K562 (cell line): ENCODE data around the gene MTO1. TPM values are rescaled to one million over a fixed set of nuclear protein-coding genes. Genes with fewer than 3 reads are reported as not detected.

Source experiments
- ASH1L ChIP-seq: fragments of 450-650 bp; IDR thresholded peaks from 2 replicates; pipeline ENCODE4 v1.6.1; 2018; ENCODE audit warnings: borderline replicate concordance, mild to moderate bottlenecking, low read depth; ENCODE audit not compliant: partially characterized antibody
- CLOCK ChIP-seq: fragments of 250-450 bp; sonication (Bioruptor Pico); IDR thresholded peaks from 2 replicates; pipeline ENCODE4 v1.4.0; 2020; ENCODE audit warnings: mild to moderate bottlenecking, moderate library complexity, borderline replicate concordance
- E2F5 ChIP-seq: sonication (generic); formaldehyde crosslinking; IDR thresholded peaks from 2 replicates; pipeline ENCODE4 v1.8.0; 2022; ENCODE audit warnings: mild to moderate bottlenecking, missing genetic modification reagents
- ELF4 ChIP-seq: fragments of 450-650 bp; formaldehyde crosslinking; IDR thresholded peaks from 2 replicates; pipeline ENCODE4 v1.4.0; 2022; ENCODE audit warnings: missing genetic modification characterization
- ELK1 ChIP-seq: sonication (generic); formaldehyde crosslinking; IDR thresholded peaks from 2 replicates; pipeline ENCODE4 v1.8.1; 2022; ENCODE audit warnings: missing genetic modification reagents
- GTF2A2 ChIP-seq: IDR thresholded peaks from 2 replicates; pipeline ENCODE4 v1.6.1; 2016; ENCODE audit warnings: mild to moderate bottlenecking, missing genetic modification characterization, missing compliant biosample characterization
- RBM25 ChIP-seq: fragments of 200-400 bp; formaldehyde crosslinking; IDR thresholded peaks from 2 replicates; pipeline ENCODE4 v1.6.1; 2018; ENCODE audit warnings: low read length, low read depth, moderate library complexity; ENCODE audit not compliant: severe bottlenecking
- RERE ChIP-seq: sonication (generic); formaldehyde crosslinking; IDR thresholded peaks from 2 replicates; pipeline ENCODE4 v1.8.0; 2023; ENCODE audit warnings: missing genetic modification reagents, mild to moderate bottlenecking, borderline replicate concordance
- SIRT6 ChIP-seq: IDR thresholded peaks from one replicate; pipeline ENCODE4 v1.6.1; 2012; ENCODE audit warnings: low read depth, mild to moderate bottlenecking, control low read depth, inconsistent platforms, low read length, moderate library complexity
- SMARCB1 ChIP-seq: IDR thresholded peaks from 2 replicates; pipeline ENCODE4 v1.6.1; 2011; ENCODE audit warnings: improper control_type of control experiment, low read depth; ENCODE audit not compliant: insufficient read length
- polyA plus RNA-seq, 8 experiments: library from polyadenylated mRNA; depleted of rRNA in 4 of 8; stranded (reverse) in 5 of 8; unstranded in 3 of 8; fragments of >200 nt; fragmentation: Nextera tagmentation in 2 of 8; fragmentation: Illumina TruSeq in 1 of 8; extraction: Ambion mirVana in 2 of 8; extraction: Trizol in 1 of 8; gene quantifications; 2 replicates each; pipeline versions ENCODE4 v1.2.1 to v1.2.3, GENCODE V29; 2011 to 2014; ENCODE audit warnings: inconsistent platforms in 1 of 8, missing spikeins in 1 of 8
- total RNA-seq, 7 experiments: library from RNA; depleted of rRNA in 6 of 7; stranded (reverse); fragments of >200 nt in 6 of 7; fragmentation: Illumina TruSeq in 2 of 7; extraction: Trizol in 2 of 7; gene quantifications; 2 replicates each; pipeline versions ENCODE4 v1.2.1 to v1.2.3, GENCODE V29; 2011 to 2021; ENCODE audit warnings: low replicate concordance in 1 of 7
- TF ChIP-seq, protein P1 (sequence below): fragments of 450-650 bp; IDR thresholded peaks from 2 replicates; pipeline ENCODE4 v1.6.1; 2017; ENCODE audit warnings: antibody characterized with exemption, mild to moderate bottlenecking

MTO1 gene
- total and polyA plus RNA-seq, 9 of the 15 experiments (the other 6 are each of a cell fraction or from before 2014, with no cell fraction given) = 33.4 to 62.3 (median 50.6) TPM

DNA sequence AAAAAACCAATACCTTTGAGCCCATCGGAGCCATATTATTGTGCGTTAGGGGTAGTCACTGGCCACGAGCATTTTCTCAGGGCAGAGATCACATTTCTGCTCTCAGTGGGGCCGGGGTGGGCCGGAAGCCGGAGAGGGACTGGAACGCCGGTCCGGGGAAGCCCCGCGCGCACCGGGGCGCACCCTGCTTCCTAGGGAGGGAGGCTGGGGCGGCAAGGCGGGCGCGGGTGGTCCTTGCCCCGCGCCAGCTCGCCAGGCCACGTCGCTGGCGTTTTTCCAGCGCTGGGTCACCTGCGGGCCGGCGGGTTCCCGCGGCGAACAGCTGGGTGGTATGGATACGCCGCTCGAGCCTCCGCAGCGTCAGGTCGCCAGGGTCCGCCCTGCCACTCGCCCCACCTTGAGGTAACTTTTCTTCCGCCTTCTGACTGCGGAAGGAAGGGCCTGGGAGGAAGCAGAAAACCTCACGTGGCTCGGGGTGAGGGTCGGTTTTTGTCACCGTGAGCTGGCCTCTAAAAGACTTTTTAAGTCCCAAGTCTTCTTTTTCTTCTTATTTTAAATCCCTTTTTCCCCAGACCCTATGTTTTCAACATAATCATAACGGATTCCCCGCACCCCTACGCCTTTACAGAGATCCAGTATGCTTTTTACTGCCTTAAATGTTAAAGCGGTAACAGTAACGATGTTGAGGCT lies 62.0 kb downstream of the MTO1 start (continued):
- TF ChIP-seq ELK1 (no peak), E2F5 (CRISPR knock-in tag) (no peak), GTF2A2 (0 out of 2 replicates have a peak, but pooled peaks have one; percentile 46), SIRT6 (no peak), ELF4 (CRISPR knock-in tag) (peak; percentile 21; the same call in 1 of the 2 replicates), RERE (CRISPR knock-in tag) (no peak), ASH1L (no peak), CLOCK (no peak), RBM25 (no peak), SMARCB1 (no peak)
- TF ChIP-seq, protein P1, sequence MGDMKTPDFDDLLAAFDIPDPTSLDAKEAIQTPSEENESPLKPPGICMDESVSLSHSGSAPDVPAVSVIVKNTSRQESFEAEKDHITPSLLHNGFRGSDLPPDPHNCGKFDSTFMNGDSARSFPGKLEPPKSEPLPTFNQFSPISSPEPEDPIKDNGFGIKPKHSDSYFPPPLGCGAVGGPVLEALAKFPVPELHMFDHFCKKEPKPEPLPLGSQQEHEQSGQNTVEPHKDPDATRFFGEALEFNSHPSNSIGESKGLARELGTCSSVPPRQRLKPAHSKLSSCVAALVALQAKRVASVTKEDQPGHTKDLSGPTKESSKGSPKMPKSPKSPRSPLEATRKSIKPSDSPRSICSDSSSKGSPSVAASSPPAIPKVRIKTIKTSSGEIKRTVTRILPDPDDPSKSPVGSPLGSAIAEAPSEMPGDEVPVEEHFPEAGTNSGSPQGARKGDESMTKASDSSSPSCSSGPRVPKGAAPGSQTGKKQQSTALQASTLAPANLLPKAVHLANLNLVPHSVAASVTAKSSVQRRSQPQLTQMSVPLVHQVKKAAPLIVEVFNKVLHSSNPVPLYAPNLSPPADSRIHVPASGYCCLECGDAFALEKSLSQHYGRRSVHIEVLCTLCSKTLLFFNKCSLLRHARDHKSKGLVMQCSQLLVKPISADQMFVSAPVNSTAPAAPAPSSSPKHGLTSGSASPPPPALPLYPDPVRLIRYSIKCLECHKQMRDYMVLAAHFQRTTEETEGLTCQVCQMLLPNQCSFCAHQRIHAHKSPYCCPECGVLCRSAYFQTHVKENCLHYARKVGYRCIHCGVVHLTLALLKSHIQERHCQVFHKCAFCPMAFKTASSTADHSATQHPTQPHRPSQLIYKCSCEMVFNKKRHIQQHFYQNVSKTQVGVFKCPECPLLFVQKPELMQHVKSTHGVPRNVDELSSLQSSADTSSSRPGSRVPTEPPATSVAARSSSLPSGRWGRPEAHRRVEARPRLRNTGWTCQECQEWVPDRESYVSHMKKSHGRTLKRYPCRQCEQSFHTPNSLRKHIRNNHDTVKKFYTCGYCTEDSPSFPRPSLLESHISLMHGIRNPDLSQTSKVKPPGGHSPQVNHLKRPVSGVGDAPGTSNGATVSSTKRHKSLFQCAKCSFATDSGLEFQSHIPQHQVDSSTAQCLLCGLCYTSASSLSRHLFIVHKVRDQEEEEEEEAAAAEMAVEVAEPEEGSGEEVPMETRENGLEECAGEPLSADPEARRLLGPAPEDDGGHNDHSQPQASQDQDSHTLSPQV = peak; percentile 84
